Heart right ventricle (tissue), 16 donors: ENCODE measurements around the gene ZBTB7C. TPM values are rescaled to one million over a fixed set of nuclear protein-coding genes. Genes with fewer than 3 reads are reported as not detected.

Experiments used
- ATAC-seq, 8 donors: fragments of 200-7000 bp; cut with Tn5 transposase; one replicate each; pipeline ENCODE4 v1.9.1; 2020; ENCODE audit warnings: mild to moderate bottlenecking in 8 of 8, moderate library complexity in 8 of 8, moderate number of reproducible peaks in 1 of 8
- DNase-seq, 2 donors: peaks; one replicate each; pipeline ENCODE4 v3.0.0-alpha.2; 2020
- H3K27ac ChIP-seq, 10 donors: fragments of 200-600 bp; sonication (generic) in 2 of 10; one replicate each; pipeline versions ENCODE4 v1.5.0 to v1.8.0; 2020 to 2022; ENCODE audit warnings: mild to moderate bottlenecking in 3 of 10
- H3K27me3 ChIP-seq, 7 donors: fragments of 200-600 bp; one replicate each; pipeline ENCODE4 v1.8.0; 2021 to 2022; ENCODE audit warnings: mild to moderate bottlenecking in 2 of 7
- H3K36me3 ChIP-seq, 9 donors: fragments of 200-600 bp; sonication (generic) in 1 of 9; one replicate each; pipeline versions ENCODE4 v1.5.0 to v1.8.0; 2020 to 2022; ENCODE audit warnings: mild to moderate bottlenecking in 2 of 9
- H3K4me1 ChIP-seq, 9 donors: fragments of 200-600 bp; sonication (generic) in 1 of 9; one replicate each; pipeline versions ENCODE4 v1.5.0 to v1.8.0; 2020 to 2022; ENCODE audit warnings: mild to moderate bottlenecking in 4 of 9
- H3K4me3 ChIP-seq, 10 donors: fragments of 200-600 bp; sonication (generic) in 2 of 10; one replicate each; pipeline versions ENCODE4 v1.5.0 to v1.8.0; 2020 to 2022; ENCODE audit warnings: mild to moderate bottlenecking in 7 of 10, moderate library complexity in 2 of 10
- H3K9me3 ChIP-seq, 11 donors: fragments of 200-600 bp in 10 of 11; sonication (generic) in 2 of 11; one replicate each; pipeline versions ENCODE4 v1.5.0 to v1.8.0; 2013 to 2022; ENCODE audit warnings: mild to moderate bottlenecking in 2 of 11, control low read depth in 1 of 11, moderate library complexity in 1 of 11
- CTCF ChIP-seq, 9 donors: fragments of 200-600 bp; sonication (generic) in 2 of 9; IDR thresholded peaks; one replicate each; pipeline versions ENCODE4 v1.5.0 to v1.8.0; 2021 to 2022; ENCODE audit warnings: antibody characterized with exemption in 9 of 9, mild to moderate bottlenecking in 5 of 9, moderate library complexity in 1 of 9
- WGBS, 2 donors: extraction: QIAGEN DNeasy Blood & Tissue Kit; methylation state at CpG; one replicate each; pipeline ENCODE4 v1.1.7; 2013; ENCODE audit warnings: inconsistent platforms in 1 of 2; 5-methylcytosine and 5-hydroxymethylcytosine counted together
- intact Hi-C, 10 donors: fragments of 100-400 bp; cut with DNase I; formaldehyde crosslinking; loops; one replicate each; pipeline versions ENCODE4 v1.11.1 to v1.14.2; 2022
- polyA plus RNA-seq, 2 donors: library from polyadenylated mRNA; stranded (reverse); fragments of 200-250 nt; gene quantifications; one replicate each; pipeline ENCODE4 v1.2.3, GENCODE V29; 2013
- total RNA-seq, 10 donors: library from RNA; stranded (reverse); fragmentation: NEBNext Ultra II Directional in 3 of 10; extraction: Animal tissue kit (Norgen Biotek cat#: 25700) in 3 of 10; gene quantifications; one replicate each; pipeline versions ENCODE4 v1.2.1 to v1.2.4, GENCODE V29; 2021 to 2023
- donor health status: Arrhythmogenic right ventricular cardiomyopathy.
- donor health status: ischemic (EF 13 %, LVEDD 7.1; RV severe dilation, severe dysfunction).
- donor health status: healthy with polysubstance abuse.
- donor health status: DM: no; HTN: yes; CAD: no.
- donor health status: DM: no; HTN: no; CAD: no.
- donor health status: ischemic (EF 25% LVEDD 6.9; RV normal size, moderate dysfunction).
- donor health status: ischemic (EF 25% LVEDD 5.7; RV mildly dilated, moderate dysfunction).
- donor health status: healthy.
- donor health status: DM: yes; HTN: yes; CAD: no.
- donor health status: Ischemic cardiomyopathy.
- donor health status: ischemic (EF 35%, LVEDD 5.7; RV mildly dilated, moderate dysfunction).
- donor health status: nonischemic (EF 11% LVEDD 7.7; RV severe dilation, severe dysfunction).
- donor health status: DM: yes; HTN: yes; CAD: no.
- donor health status: PGD.
- donor health status: ischemic (EF 29% LVEDD 5.4; RV normal size, mild dysfunction).
- donor health status: nonischemic (EF 23%, LVEDD 6.1; RV moderate dilation, normal function).

ZBTB7C gene
- total and polyA plus RNA-seq, 12 donors = 0.49 to 6.3 (median 1.5) TPM

- ATAC-seq (no peak), DNase-seq (no peak)
- H3K27ac ChIP-seq = no peak overlapping the region
- H3K4me3 ChIP-seq = no peak overlapping the region
- no peaks in the 10 kb centered on the region for H3K36me3 ChIP-seq
- H3K9me3 ChIP-seq = no peaks in the 10 kb centered on the region
- no peaks in the 10 kb centered on the region for H3K4me1 ChIP-seq
- no peaks in the 10 kb centered on the region for H3K27me3 ChIP-seq
- no peak for TF ChIP-seq CTCF (IDR thresholded peaks at IDR 0.05)
- 67 to 75% methylated on average over 4 of the region's 4 CpGs for WGBS, 2 donors
- intact Hi-C loops = no loop called here
Measured at GRCh38 chr18:48066225-48066652, 342.9 kb downstream of the ZBTB7C start.

GRCh38 chr18:48065601-48065995, 343.6 kb downstream of the ZBTB7C start:
- Histone ChIP-seq H3K9me3 (no peaks in the 10 kb centered on the region), H3K36me3 (no peaks in the 10 kb centered on the region), H3K4me1 (no peaks in the 10 kb centered on the region), H3K27me3 (no peaks in the 10 kb centered on the region), H3K27ac (no peak overlapping the region), H3K4me3 (no peak overlapping the region)
- ATAC-seq = peak in 1 of 8 donors; percentile 15
- intact Hi-C loops = no loop called here
- no peak for TF ChIP-seq CTCF (IDR thresholded peaks at IDR 0.05)
- WGBS, 2 donors = 86 to 89% methylated on average over 3 of the region's 3 CpGs
- DNase-seq = no peak

GRCh38 chr18:48064978-48065600, 344.1 kb downstream of the ZBTB7C start:
- 84 to 88% methylated on average over 6 to 10 of the region's 10 CpGs for WGBS, 2 donors
- no peak for ATAC-seq
- Histone ChIP-seq H3K27me3 (peaks cover 0 to 2% (median 0%) of the 10 kb centered on the region in 7 donors), H3K4me3 (no peak overlapping the region), H3K4me1 (no peaks in the 10 kb centered on the region), H3K36me3 (no peaks in the 10 kb centered on the region), H3K9me3 (no peaks in the 10 kb centered on the region), H3K27ac (no peak overlapping the region)
- DNase-seq = no peak
- intact Hi-C loops = no loop called here
- no peak for TF ChIP-seq CTCF (IDR thresholded peaks at IDR 0.05)

GRCh38 chr18:48061781-48062570, 347.2 kb downstream of the ZBTB7C start:
- no peak for DNase-seq
- whole genome bisulfite sequencing, 2 donors = 94 to 95% methylated on average over 7 of the region's 7 CpGs
- no peak for TF ChIP-seq CTCF (IDR thresholded peaks at IDR 0.05)
- intact Hi-C loops = no loop called here
- no peak for ATAC-seq
- no peak overlapping the region for H3K27ac ChIP-seq
- H3K9me3 ChIP-seq = peaks cover 0 to 5% (median 0%) of the 10 kb centered on the region in 11 donors
- H3K36me3 ChIP-seq = no peaks in the 10 kb centered on the region
- H3K27me3 ChIP-seq = peaks cover 0 to 6% (median 0%) of the 10 kb centered on the region in 7 donors
- no peaks in the 10 kb centered on the region for H3K4me1 ChIP-seq
- no peak overlapping the region for H3K4me3 ChIP-seq
